GM08714 (cell line): Measurements from ENCODE around the gene DPF3.

Source experiments
- H3K4me3 ChIP-seq: fragments of 200-500 bp; sonication (Bioruptor generic); 2 replicates; pipeline ENCODE4 v1.5.1; 2014; ENCODE audit warnings: mild to moderate bottlenecking, low read length, inconsistent platforms
- ZNF274 ChIP-seq: IDR thresholded peaks from 2 replicates; pipeline ENCODE4 v1.6.1; 2012; ENCODE audit warnings: mild to moderate bottlenecking, low read depth, low read length

DPF3 gene

GRCh38 chr14:72793156-72793939 lies 100.6 kb downstream of the DPF3 start:
- no peak overlapping the region for H3K4me3 ChIP-seq
- TF ChIP-seq ZNF274, result no peak

GRCh38 chr14:72792051-72792788 lies 101.7 kb downstream of the DPF3 start:
- H3K4me3 ChIP-seq, result no peak overlapping the region
- no peak for TF ChIP-seq ZNF274

GRCh38 chr14:72790887-72791566 lies 102.9 kb downstream of the DPF3 start:
- no peak for TF ChIP-seq ZNF274
- no peak overlapping the region for H3K4me3 ChIP-seq

- no peak for TF ChIP-seq ZNF274
- no peak overlapping the region for H3K4me3 ChIP-seq
Observed at GRCh38 chr14:72788972-72789728, 104.8 kb downstream of the DPF3 start.

GRCh38 chr14:72788255-72788654 lies 105.6 kb downstream of the DPF3 start:
- TF ChIP-seq ZNF274, result no peak
- no peak overlapping the region for H3K4me3 ChIP-seq

GRCh38 chr14:72787841-72788240 lies 106.1 kb downstream of the DPF3 start:
- H3K4me3 ChIP-seq, result no peak overlapping the region
- no peak for TF ChIP-seq ZNF274

- H3K4me3 ChIP-seq, result no peak overlapping the region
- no peak for TF ChIP-seq ZNF274
Observed at GRCh38 chr14:72786378-72787350, 107.2 kb downstream of the DPF3 start.

- H3K4me3 ChIP-seq, result no peak overlapping the region
- TF ChIP-seq ZNF274, result no peak
Observed at GRCh38 chr14:72783741-72784140, 110.2 kb downstream of the DPF3 start.

- no peak for TF ChIP-seq ZNF274
Observed at GRCh38 chr14:72782817-72783216, 111.1 kb downstream of the DPF3 start.

GRCh38 chr14:72781561-72782508 lies 112.1 kb downstream of the DPF3 start:
- no peak overlapping the region for H3K4me3 ChIP-seq
- TF ChIP-seq ZNF274, result no peak

More at GRCh38 chr14:72782817-72783216, 111.1 kb downstream of the DPF3 start:
- H3K4me3 ChIP-seq, result no peak overlapping the region

- H3K4me3 ChIP-seq, result no peak overlapping the region
- no peak for TF ChIP-seq ZNF274
Observed at GRCh38 chr14:72780751-72781150, 113.2 kb downstream of the DPF3 start.

- H3K4me3 ChIP-seq, result no peak overlapping the region
- no peak for TF ChIP-seq ZNF274
Observed at GRCh38 chr14:72779679-72780078, 114.2 kb downstream of the DPF3 start.
